HepG2 (cell line): ENCODE results near the gene C5orf47. TPM values are rescaled to one million over a fixed set of nuclear protein-coding genes. Genes with fewer than 3 reads are reported as not detected.

Source experiments
- AGO2 ChIP-seq: fragments of 200-400 bp; formaldehyde crosslinking; optimal IDR thresholded peaks from 2 replicates; pipeline ENCODE3; 2017; ENCODE audit warnings: mild to moderate bottlenecking, low read depth, low read length, moderate library complexity
- CEBPZ ChIP-seq: IDR thresholded peaks from 2 replicates; pipeline ENCODE4 v1.6.1; 2012; ENCODE audit warnings: low read length, improper control_type of control experiment
- ETV6 ChIP-seq: sonication (generic); formaldehyde crosslinking; conservative IDR thresholded peaks from 2 replicates; pipeline ENCODE4 v1.4.0; 2020; ENCODE audit warnings: missing genetic modification reagents
- HNRNPL ChIP-seq: fragments of 200-400 bp; formaldehyde crosslinking; IDR thresholded peaks from 2 replicates; pipeline ENCODE4 v1.6.1; 2017; ENCODE audit warnings: mild to moderate bottlenecking, low read depth, low read length
- KDM3A ChIP-seq: IDR thresholded peaks from 2 replicates; pipeline ENCODE4 v1.6.1; 2018; ENCODE audit warnings: low read depth, missing compliant biosample characterization
- LCORL ChIP-seq, 2 experiments: fragments of 450-650 bp in 1 of 2; sonication (generic) in 1 of 2; formaldehyde crosslinking in 1 of 2; IDR thresholded peaks; 2 replicates each; pipeline versions ENCODE4 v1.5.0 to v1.6.1; 2017 to 2020; ENCODE audit warnings: antibody characterized with exemption in 1 of 2, missing genetic modification reagents in 1 of 2
- MEIS1 ChIP-seq: sonication (generic); formaldehyde crosslinking; IDR thresholded peaks from 2 replicates; pipeline ENCODE4 v1.9.0; 2021; ENCODE audit warnings: mild to moderate bottlenecking, missing genetic modification reagents, moderate library complexity, borderline replicate concordance
- MTA1 ChIP-seq: sonication (generic); formaldehyde crosslinking; IDR thresholded peaks from 2 replicates; pipeline ENCODE4 v1.4.0; 2020; ENCODE audit warnings: missing genetic modification reagents, mild to moderate bottlenecking, borderline replicate concordance
- NCOR1 ChIP-seq: fragments of 200-600 bp; sonication (generic); IDR thresholded peaks from 2 replicates; pipeline ENCODE4 v1.7.0; 2017; ENCODE audit warnings: antibody characterized with exemption, low read length, borderline replicate concordance
- NFYC ChIP-seq: IDR thresholded peaks from 2 replicates; pipeline ENCODE4 v1.6.1; 2016; ENCODE audit warnings: missing genetic modification reagents, missing compliant biosample characterization
- SOX6 ChIP-seq, 2 experiments: fragments of 450-650 bp in 1 of 2; sonication (generic) in 1 of 2; formaldehyde crosslinking in 1 of 2; IDR thresholded peaks; 2 replicates each; pipeline versions ENCODE4 v1.4.0 to v1.6.1; 2017 to 2020; ENCODE audit warnings: antibody characterized with exemption in 1 of 2, mild to moderate bottlenecking in 1 of 2, missing genetic modification reagents in 1 of 2
- SP4 ChIP-seq: sonication (generic); formaldehyde crosslinking; IDR thresholded peaks from 2 replicates; pipeline ENCODE4 v1.8.1; 2023; ENCODE audit warnings: mild to moderate bottlenecking, missing genetic modification reagents
- TFAP4 ChIP-seq: sonication (generic); IDR thresholded peaks from 2 replicates; pipeline ENCODE4 v1.6.1; 2016; ENCODE audit warnings: low read depth, borderline replicate concordance
- TFE3 ChIP-seq: IDR thresholded peaks from 2 replicates; pipeline ENCODE4 v1.6.1; 2016
- TGIF2 ChIP-seq: IDR thresholded peaks from 2 replicates; pipeline ENCODE4 v1.6.1; 2016; ENCODE audit warnings: control low read depth, missing compliant biosample characterization
- ZBTB7A ChIP-seq: sonication (generic); formaldehyde crosslinking; IDR thresholded peaks from 2 replicates; pipeline ENCODE4 v1.8.0; 2022; ENCODE audit warnings: mild to moderate bottlenecking, missing genetic modification reagents
- ZFYVE20 ChIP-seq: sonication (generic); formaldehyde crosslinking; IDR thresholded peaks from 2 replicates; pipeline ENCODE4 v1.8.0; 2023; ENCODE audit warnings: low read depth, mild to moderate bottlenecking, moderate library complexity, missing genetic modification reagents, borderline replicate concordance
- ZNF17 ChIP-seq: sonication (generic); formaldehyde crosslinking; IDR thresholded peaks from 2 replicates; pipeline ENCODE4 v1.5.0; 2020; ENCODE audit warnings: mild to moderate bottlenecking, missing genetic modification reagents
- ZNF253 ChIP-seq: sonication (generic); formaldehyde crosslinking; IDR thresholded peaks from 2 replicates; pipeline ENCODE4 v1.8.0; 2022; ENCODE audit warnings: mild to moderate bottlenecking, missing genetic modification reagents, borderline replicate concordance
- ZNF362 ChIP-seq: sonication (generic); formaldehyde crosslinking; IDR thresholded peaks from 2 replicates; pipeline ENCODE4 v1.4.0; 2020; ENCODE audit warnings: missing genetic modification reagents, mild to moderate bottlenecking, borderline replicate concordance
- ZNF484 ChIP-seq: sonication (generic); formaldehyde crosslinking; IDR thresholded peaks from 2 replicates; pipeline ENCODE4 v1.5.1; 2020; ENCODE audit warnings: mild to moderate bottlenecking, low read depth, missing genetic modification reagents, borderline replicate concordance
- ZNF589 ChIP-seq: sonication (generic); formaldehyde crosslinking; conservative IDR thresholded peaks from 2 replicates; pipeline ENCODE4 v1.8.0; 2022; ENCODE audit warnings: mild to moderate bottlenecking, moderate library complexity, missing genetic modification reagents
- ZNF781 ChIP-seq: sonication (generic); formaldehyde crosslinking; IDR thresholded peaks from 2 replicates; pipeline ENCODE4 v1.5.1; 2020; ENCODE audit warnings: borderline replicate concordance, mild to moderate bottlenecking, missing genetic modification reagents; ENCODE audit errors: not compliant biosample characterization
- polyA plus RNA-seq, 8 experiments: library from polyadenylated mRNA; depleted of rRNA in 3 of 8; stranded (reverse) in 7 of 8; unstranded in 1 of 8; fragments of >200 nt; fragmentation: Illumina TruSeq in 4 of 8; extraction: Trizol in 4 of 8; gene quantifications; 2 replicates each; pipeline versions ENCODE4 v1.2.1 to v1.2.3, GENCODE V29; 2011 to 2016; ENCODE audit warnings: low read depth in 4 of 8, missing spikeins in 1 of 8, mixed read lengths in 1 of 8; ENCODE audit not compliant: insufficient read depth in 1 of 8
- total RNA-seq, 5 experiments: library from RNA; depleted of rRNA; stranded (reverse); fragments of >200 nt; fragmentation: Illumina TruSeq; extraction: Trizol; gene quantifications; 2 replicates each; pipeline ENCODE4 v1.2.3, GENCODE V29; 2016; ENCODE audit warnings: low read depth in 1 of 5

C5orf47 gene
- total and polyA plus RNA-seq, 2 of the 13 experiments (the other 11 are each of a cell fraction or from before 2014, with no cell fraction given): not detected

GRCh38 chr5:173941758-173942401 lies 47.1 kb upstream of the C5orf47 start (continued):
- TF ChIP-seq ZNF362 (CRISPR knock-in tag) (0 out of 2 replicates have a peak, but pooled peaks have one; percentile 65), TFE3 (CRISPR knock-in tag) (peak; percentile 72), ZNF484 (CRISPR knock-in tag) (no peak), NFYC (CRISPR knock-in tag) (peak; percentile 9; the same call in 1 of the 2 replicates), MEIS1 (CRISPR knock-in tag) (no peak), CEBPZ (no peak), SOX6 (IDR thresholded peaks at IDR 0.05) (no peak), SOX6 (CRISPR knock-in tag; IDR thresholded peaks at IDR 0.05) (peak; percentile 100), ZFYVE20 (CRISPR knock-in tag) (no peak), SP4 (CRISPR knock-in tag) (no peak), ETV6 (CRISPR knock-in tag) (no peak), ZBTB7A (CRISPR knock-in tag) (no peak), NCOR1 (no peak; the same call in 1 of the 2 replicates), MTA1 (CRISPR knock-in tag) (no peak), AGO2 (no peak), TFAP4 (peak; percentile 28; the same call in 1 of the 2 replicates), ZNF589 (CRISPR knock-in tag) (no peak), HNRNPL (no peak), ZNF781 (CRISPR knock-in tag) (peak; percentile 20), ZNF253 (no peak), LCORL (IDR thresholded peaks at IDR 0.05) (no peak; the same call in 1 of the 2 replicates), LCORL (CRISPR knock-in tag; IDR thresholded peaks at IDR 0.05) (peak; percentile 87), TGIF2 (CRISPR knock-in tag) (peak; percentile 77; the same call in 1 of the 2 replicates), ZNF17 (no peak), KDM3A (CRISPR knock-in tag) (0 out of 2 replicates have a peak, but pooled peaks have one; percentile 35)
